Measurements from ENCODE around the gene GABRB1. TPM values are rescaled to one million over a fixed set of nuclear protein-coding genes. Genes with fewer than 3 reads are reported as not detected.

Gene GABRB1
- polyA plus RNA-seq, 4 donors = 0.35 to 0.92 (median 0.57) TPM

DNA sequence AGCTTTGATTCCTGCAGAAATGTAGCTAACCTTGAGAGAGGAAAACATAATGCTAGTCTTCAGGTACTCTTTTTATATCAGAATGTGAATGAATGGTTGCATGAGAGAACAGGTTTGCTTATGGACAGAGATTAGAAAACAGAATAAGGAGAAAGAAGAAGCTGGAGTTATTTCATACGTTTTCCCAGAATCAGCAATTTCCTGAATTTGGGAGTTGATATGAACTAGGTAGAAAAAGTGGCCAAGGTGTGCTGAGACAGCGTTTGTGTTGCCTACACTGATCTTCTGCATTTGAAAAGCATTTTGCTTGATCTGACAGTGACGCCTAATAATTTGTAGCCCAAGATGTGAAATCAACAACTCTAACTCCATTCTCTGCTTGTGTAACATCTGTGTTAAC is 12.5 kb downstream of the GABRB1 start:
- DNase-seq (ENCODE audit: low read depth in 4 of 4, low spot score in 2 of 4) = no peak

DNA sequence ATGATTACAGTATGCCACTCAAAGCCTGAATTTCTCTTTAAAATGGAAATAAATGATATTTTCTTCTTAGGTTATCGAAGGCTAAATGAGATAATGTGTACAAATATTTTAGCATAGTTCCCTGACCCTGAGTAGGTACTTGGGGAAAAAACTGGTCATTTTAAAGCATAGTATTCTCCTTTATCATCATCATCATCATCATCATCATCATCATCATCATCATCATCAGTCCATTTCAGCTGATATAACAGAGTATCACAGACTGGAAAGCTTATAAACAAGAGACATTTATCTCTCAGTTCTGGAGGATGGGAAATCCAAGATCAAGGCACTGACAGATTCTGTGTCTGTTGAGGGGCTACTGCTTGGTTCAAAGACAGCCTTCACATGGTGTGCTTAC is 13.9 kb downstream of the GABRB1 start:
- DNase-seq (ENCODE audit: low read depth in 4 of 4, low spot score in 2 of 4) = no peak

GRCh38 chr4:47049347-47049746 is 18.0 kb downstream of the GABRB1 start:
- no peak for DNase-seq (ENCODE audit: low read depth in 4 of 4, low spot score in 2 of 4)

GRCh38 chr4:47050761-47051725 is 19.7 kb downstream of the GABRB1 start:
- DNase-seq (ENCODE audit: low read depth in 4 of 4, low spot score in 2 of 4) = peak in 2 of 4 donors; percentile 8 to 19

GRCh38 chr4:47053485-47053884 is 22.1 kb downstream of the GABRB1 start:
- DNase-seq (ENCODE audit: low read depth in 4 of 4, low spot score in 2 of 4) = no peak

DNA sequence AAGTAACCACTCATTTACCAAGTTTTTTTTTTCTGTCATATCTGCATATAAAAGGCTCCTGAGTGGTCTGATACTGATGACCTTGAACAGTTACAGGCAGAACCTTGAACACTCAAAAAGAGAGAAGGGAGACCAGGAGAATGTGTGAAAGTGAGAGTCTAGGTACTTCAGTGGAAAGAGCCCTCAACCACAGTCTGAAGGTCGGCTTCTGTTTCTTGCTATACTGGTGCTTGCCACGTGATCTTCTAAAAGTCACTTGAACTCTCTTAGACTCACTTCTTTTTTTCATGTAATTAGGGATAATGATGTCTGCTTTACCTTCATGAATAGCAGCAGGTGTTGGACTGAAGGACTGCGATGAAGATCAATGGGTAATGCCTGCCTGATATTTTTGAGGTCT is 22.8 kb downstream of the GABRB1 start:
- DNase-seq (ENCODE audit: low read depth in 4 of 4, low spot score in 2 of 4) = no peak

DNA sequence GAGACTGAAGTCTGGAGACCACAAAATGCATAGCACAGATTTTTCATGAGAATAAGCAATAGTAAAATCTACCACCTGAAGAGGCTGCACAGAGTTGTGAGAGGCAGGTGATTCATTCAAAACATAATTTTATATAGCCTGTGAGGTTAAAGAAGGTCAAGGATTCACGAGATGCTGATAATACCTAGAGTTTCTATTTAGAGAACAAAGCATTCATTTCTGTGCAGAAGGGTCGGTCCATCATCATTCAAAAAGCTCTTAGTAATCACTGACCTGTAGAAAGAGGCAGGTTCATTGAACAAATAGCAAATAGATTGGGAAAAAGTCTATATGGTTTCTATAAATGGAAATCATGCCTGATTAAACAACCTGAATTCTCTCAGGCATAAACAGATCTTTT is 26.6 kb downstream of the GABRB1 start:
- DNase-seq (ENCODE audit: low read depth in 4 of 4, low spot score in 2 of 4) = no peak

DNA sequence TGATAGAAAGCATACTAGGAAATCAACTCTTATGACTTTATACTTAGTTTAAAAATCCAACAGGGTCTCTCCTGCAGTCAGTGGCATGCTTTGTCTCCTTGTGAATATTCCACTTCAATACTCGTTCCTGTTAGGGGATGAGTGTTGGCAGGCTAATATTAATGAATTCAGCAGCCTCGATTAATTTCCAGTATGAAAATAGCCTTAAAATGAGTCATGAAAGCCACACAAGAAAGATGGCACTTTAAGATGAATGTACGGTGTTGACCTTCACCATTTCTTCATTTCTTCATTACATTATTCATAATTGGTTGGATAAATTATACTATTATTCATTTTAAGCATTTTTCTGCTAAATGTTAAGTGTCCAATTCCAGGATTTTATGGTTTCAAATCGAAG is 29.2 kb downstream of the GABRB1 start:
- no peak for DNase-seq (ENCODE audit: low read depth in 4 of 4, low spot score in 2 of 4)

DNA sequence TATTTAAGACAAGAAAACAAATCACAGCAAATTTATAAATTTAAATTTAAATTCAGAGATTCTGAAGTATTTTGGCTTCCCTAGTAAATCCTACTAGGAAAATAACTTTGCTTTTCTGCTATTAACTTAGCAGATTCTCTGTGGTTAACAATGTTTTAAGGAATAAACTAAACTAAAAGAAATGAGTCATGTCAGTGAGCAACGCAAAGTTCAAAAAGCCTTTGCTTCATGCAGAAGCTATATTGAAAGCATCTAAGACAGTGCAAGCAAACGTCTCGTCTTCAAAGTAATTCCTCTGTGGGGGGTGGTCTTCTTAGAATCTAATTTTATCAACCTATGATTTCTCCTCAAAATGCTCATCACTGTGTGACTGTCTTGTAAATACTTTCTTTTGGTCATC is 30.1 kb downstream of the GABRB1 start:
- no peak for DNase-seq (ENCODE audit: low read depth in 4 of 4, low spot score in 2 of 4)

- no peak for DNase-seq (ENCODE audit: low read depth in 4 of 4, low spot score in 2 of 4)
Observed at GRCh38 chr4:47065051-47065481, 33.7 kb downstream of the GABRB1 start.

DNA sequence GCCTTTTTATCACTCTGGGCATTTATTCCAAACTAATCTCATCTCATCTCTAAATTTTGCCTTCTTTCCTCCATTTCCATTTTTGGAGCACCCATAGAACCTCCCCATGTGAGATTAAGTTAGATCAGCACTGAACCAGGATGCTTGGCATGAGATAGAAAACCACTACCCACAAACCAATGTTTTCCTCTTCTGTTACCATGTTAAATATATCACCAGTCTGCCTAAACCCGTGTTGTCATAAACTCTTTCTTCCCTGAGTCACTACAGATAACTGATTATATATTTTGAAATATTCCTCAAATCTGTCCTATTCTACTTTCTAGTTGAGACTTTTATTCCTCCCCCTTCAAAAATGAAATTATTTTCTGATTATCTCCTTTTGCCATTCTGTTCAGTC is 37.6 kb downstream of the GABRB1 start:
- DNase-seq (ENCODE audit: low read depth in 4 of 4, low spot score in 2 of 4) = no peak

- no peak for DNase-seq (ENCODE audit: low read depth in 4 of 4, low spot score in 2 of 4)
Observed at GRCh38 chr4:47071901-47072341, 40.6 kb downstream of the GABRB1 start.

DNA sequence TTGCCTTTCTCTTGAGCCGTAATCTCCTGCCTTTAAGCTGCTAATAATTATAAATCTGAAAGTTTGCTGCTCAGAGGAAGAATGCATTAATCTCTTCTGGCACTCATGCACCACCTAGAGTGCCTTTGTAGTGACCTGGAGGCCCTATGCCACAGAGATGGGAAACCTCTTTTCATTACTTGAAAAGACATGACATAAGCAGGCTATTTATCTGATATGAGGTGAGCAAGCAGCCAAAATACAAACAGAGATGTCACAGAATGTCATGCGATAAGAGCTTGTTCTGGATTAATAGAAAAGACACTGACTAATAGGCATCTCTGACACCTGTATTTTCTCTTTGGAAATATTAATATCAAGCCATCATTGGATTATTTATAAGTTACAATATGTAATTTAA is 42.3 kb downstream of the GABRB1 start:
- no peak for DNase-seq (ENCODE audit: low read depth in 4 of 4, low spot score in 2 of 4)

- no peak for DNase-seq (ENCODE audit: low read depth in 4 of 4, low spot score in 2 of 4)
Observed at GRCh38 chr4:47074816-47075215, 43.4 kb downstream of the GABRB1 start.

- DNase-seq (ENCODE audit: low read depth in 4 of 4, low spot score in 2 of 4) = no peak
Observed at GRCh38 chr4:47075262-47075661, 43.9 kb downstream of the GABRB1 start.

DNA sequence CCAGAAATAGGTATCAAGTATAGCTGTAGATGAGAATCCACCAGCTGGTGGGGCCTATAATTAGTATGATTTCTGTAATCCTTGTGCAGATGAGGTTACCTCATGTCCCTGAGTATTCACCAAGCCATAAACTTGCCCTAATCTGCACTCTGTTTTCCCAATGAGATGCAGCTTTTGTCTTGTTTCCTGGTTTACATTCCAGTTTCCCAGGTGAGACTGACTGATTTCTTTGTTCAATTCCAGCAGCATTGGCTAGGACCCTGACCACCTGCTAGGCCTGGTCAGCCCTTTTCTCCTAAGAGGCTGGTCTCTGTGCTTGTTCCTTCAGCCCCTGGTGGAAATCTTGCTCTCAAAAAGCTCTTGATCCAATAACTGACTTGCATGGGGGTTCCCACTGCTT is 44.6 kb downstream of the GABRB1 start:
- DNase-seq (ENCODE audit: low read depth in 4 of 4, low spot score in 2 of 4) = no peak

GRCh38 chr4:47084111-47084510 is 52.7 kb downstream of the GABRB1 start:
- no peak for DNase-seq (ENCODE audit: low read depth in 4 of 4, low spot score in 2 of 4)

- no peak for DNase-seq (ENCODE audit: low read depth in 4 of 4, low spot score in 2 of 4)
Observed at GRCh38 chr4:47084795-47085194, 53.4 kb downstream of the GABRB1 start.

GRCh38 chr4:47088298-47088697 is 56.9 kb downstream of the GABRB1 start:
- DNase-seq (ENCODE audit: low read depth in 4 of 4, low spot score in 2 of 4) = no peak

DNA sequence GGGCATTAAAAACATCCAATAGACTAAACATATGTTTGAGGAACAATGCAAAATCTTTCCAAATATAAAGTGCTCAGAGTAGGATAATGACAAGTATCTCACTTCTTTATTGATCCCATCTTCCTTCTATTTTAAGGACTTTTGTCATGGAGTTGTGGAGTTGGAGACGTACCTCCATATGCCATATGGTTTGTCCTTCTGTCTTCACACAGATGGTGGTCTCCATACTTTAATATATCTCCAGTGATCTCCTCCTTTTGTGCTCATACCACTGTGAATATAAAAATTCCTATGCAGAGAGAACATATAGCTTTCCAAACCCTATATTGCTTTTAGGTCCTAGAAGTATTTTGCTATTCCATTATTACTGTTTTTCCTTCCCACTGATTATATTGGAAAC is 64.5 kb downstream of the GABRB1 start:
- no peak for DNase-seq (ENCODE audit: low read depth in 4 of 4, low spot score in 2 of 4)

- DNase-seq (ENCODE audit: low read depth in 4 of 4, low spot score in 2 of 4) = no peak
Observed at GRCh38 chr4:47101453-47101852, 70.1 kb downstream of the GABRB1 start.

DNA sequence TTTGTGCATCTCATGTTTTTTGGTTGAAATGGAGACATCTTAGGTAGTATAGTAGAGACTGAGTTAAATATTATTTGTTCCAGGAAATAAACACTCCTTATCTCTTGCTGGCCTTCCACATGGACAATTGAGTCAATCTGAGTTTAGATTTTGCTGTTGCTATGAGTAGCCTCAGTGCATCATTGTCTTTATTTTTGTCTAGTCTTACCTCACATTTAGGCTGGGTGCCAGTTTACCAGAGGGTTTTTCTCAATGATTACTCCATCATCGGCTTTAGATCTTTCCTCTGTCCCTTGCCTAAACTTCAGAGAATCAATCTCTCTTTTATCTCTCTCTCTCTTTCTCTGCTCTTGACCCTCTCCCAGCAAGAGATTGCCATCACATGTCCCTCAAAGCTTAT is 73.6 kb downstream of the GABRB1 start:
- DNase-seq (ENCODE audit: low read depth in 4 of 4, low spot score in 2 of 4) = no peak

Measured in left renal cortex interstitium (tissue), 4 donors.